Measurements from ENCODE around the gene LCN9. TPM values are rescaled to one million over a fixed set of nuclear protein-coding genes. Genes with fewer than 3 reads are reported as not detected.
"Not testable (repeated sequence)": the region's sequence is repeated elsewhere in the genome, so short reads cannot be mapped to it uniquely, and the experiment has no call there.

The LCN9 gene
- total RNA-seq, 1 donor from 2014 or later, result not detected

DNA sequence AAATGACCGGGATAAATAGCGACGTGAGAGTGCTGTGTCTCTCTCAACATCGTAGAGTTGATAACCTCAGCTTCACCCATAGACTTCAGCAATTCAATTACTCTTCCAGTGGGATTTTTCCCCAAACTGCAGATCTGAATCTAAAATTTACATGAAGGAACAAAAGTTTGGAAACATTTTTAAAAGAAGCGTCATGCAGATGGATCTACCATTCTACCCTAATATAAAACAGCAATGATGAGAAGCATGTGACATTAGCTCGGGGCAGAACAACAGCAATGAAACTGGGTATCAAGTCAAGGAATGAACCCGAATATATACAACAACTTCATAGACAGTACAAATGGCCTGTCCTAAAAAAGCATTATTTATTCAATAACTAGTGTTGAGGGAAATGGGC is 42.6 kb upstream of the LCN9 start:
- TF ChIP-seq, protein P1, sequence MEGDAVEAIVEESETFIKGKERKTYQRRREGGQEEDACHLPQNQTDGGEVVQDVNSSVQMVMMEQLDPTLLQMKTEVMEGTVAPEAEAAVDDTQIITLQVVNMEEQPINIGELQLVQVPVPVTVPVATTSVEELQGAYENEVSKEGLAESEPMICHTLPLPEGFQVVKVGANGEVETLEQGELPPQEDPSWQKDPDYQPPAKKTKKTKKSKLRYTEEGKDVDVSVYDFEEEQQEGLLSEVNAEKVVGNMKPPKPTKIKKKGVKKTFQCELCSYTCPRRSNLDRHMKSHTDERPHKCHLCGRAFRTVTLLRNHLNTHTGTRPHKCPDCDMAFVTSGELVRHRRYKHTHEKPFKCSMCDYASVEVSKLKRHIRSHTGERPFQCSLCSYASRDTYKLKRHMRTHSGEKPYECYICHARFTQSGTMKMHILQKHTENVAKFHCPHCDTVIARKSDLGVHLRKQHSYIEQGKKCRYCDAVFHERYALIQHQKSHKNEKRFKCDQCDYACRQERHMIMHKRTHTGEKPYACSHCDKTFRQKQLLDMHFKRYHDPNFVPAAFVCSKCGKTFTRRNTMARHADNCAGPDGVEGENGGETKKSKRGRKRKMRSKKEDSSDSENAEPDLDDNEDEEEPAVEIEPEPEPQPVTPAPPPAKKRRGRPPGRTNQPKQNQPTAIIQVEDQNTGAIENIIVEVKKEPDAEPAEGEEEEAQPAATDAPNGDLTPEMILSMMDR (IDR thresholded peaks at IDR 0.05; ENCODE audit: borderline replicate concordance), result no peak
- Histone ChIP-seq H3K9me3 (replicated peaks) (no peaks in the 10 kb centered on the region), H3K27me3 (ENCODE audit: low read depth) (peaks cover 87% of the 10 kb centered on the region), H3K36me3 (no peaks in the 10 kb centered on the region), H3K27ac (replicated peaks) (no peak overlapping the region), H3K4me1 (no peaks in the 10 kb centered on the region), H3K4me3 (no peak overlapping the region)
- intact Hi-C loops (cut with micrococcal nuclease), result no loop called here
- no peak for DNase-seq

- intact Hi-C loops (cut with micrococcal nuclease), result no loop called here
- H3K36me3 ChIP-seq, result no peaks in the 10 kb centered on the region
- H3K27me3 ChIP-seq (ENCODE audit: low read depth), result peaks cover 78% of the 10 kb centered on the region
- no peak for DNase-seq
- H3K9me3 ChIP-seq (replicated peaks), result peaks cover 19% of the 10 kb centered on the region
- TF ChIP-seq, protein P1 (IDR thresholded peaks at IDR 0.05; ENCODE audit: borderline replicate concordance), result no peak
- no peaks in the 10 kb centered on the region for H3K4me1 ChIP-seq
- H3K27ac ChIP-seq (replicated peaks), result no peak overlapping the region
- no peak overlapping the region for H3K4me3 ChIP-seq
Measured at GRCh38 chr9:135622415-135623020, 40.6 kb upstream of the LCN9 start.

DNA sequence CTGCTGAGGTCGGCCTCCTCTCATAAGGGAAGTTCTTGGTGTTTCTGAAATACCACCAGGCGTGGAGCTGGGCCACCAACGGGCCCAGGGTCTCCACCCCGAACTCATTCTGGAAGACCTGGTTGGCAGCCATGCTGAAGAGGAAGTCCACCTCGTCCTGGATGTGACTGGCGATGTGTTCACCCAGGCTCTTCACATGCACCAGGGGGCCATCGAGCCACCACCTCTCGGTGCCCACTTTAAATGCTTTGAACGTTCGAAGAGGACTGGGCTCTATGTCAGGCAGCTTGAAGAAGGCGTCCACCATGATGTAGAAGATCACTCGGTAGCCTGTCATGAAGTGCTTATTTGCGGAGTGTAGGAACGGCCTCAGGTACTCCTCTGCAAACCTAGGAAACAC is 38.8 kb upstream of the LCN9 start:
- no peak for DNase-seq
- TF ChIP-seq, protein P1 (IDR thresholded peaks at IDR 0.05; ENCODE audit: borderline replicate concordance), result no peak

GRCh38 chr9:135632841-135633240 is 30.3 kb upstream of the LCN9 start:
- intact Hi-C loops (cut with micrococcal nuclease), result no loop called here
- peaks cover 18% of the 10 kb centered on the region for H3K9me3 ChIP-seq (replicated peaks)
- H3K27me3 ChIP-seq (ENCODE audit: low read depth), result peaks cover 64% of the 10 kb centered on the region
- TF ChIP-seq, protein P1 (IDR thresholded peaks at IDR 0.05; ENCODE audit: borderline replicate concordance), result no peak
- DNase-seq, result no peak
- H3K36me3 ChIP-seq, result no peaks in the 10 kb centered on the region
- no peak overlapping the region for H3K27ac ChIP-seq (replicated peaks)
- H3K4me1 ChIP-seq, result no peaks in the 10 kb centered on the region
- H3K4me3 ChIP-seq, result no peak overlapping the region

More for the DNA sequence above, 38.8 kb upstream of the LCN9 start:
- Histone ChIP-seq H3K4me3 (no peak overlapping the region), H3K27ac (replicated peaks) (no peak overlapping the region), H3K36me3 (no peaks in the 10 kb centered on the region), H3K4me1 (no peaks in the 10 kb centered on the region), H3K9me3 (replicated peaks) (peaks cover 34% of the 10 kb centered on the region), H3K27me3 (ENCODE audit: low read depth) (peaks cover 61% of the 10 kb centered on the region)
- intact Hi-C loops (cut with micrococcal nuclease), result no loop called here

DNA sequence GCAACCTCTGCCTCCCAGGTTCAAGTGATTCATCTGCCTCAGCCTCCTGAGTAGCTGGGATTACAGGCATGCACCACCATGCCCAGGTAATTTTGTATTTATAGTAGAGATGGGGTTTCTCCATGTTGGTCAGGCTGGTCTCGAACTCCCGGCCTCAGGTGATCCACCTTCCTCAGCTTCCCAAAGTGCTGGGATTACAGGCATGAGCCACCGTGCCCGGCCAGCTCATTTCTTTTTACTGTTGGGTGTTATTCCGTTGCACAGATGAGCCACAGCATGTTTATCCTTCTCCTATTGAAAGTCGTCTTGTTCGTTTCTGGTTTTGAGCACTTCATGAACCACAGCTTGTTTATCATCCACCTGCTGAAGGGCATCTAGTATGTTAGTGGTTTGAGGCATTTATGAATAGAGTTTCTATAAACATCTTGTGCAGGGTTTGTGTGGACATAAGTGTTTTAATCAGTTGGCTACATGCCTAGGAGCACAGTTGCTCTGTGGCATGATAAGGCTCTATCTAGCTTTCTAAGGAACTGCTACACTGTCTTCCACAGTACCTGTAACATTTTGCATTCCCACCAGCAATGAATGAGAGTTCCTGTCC is 26.1 kb upstream of the LCN9 start:
- H3K9me3 ChIP-seq (replicated peaks); H3K27ac ChIP-seq (replicated peaks); H3K4me1 ChIP-seq; H3K36me3 ChIP-seq; intact Hi-C loops (cut with micrococcal nuclease); H3K4me3 ChIP-seq; DNase-seq: not testable (repeated sequence)
- peaks cover 98% of the 10 kb centered on the region for H3K27me3 ChIP-seq (ENCODE audit: low read depth)

GRCh38 chr9:135639196-135639595 is 23.9 kb upstream of the LCN9 start, which contains the start of gene GLT6D1:
Gene GLT6D1, minus strand, starts transcription at chr9:135639540. Its CDS starts 353 bp downstream, at chr9:135639187.
- Histone ChIP-seq H3K4me3 (no peak within 1 kb of the TSS), H3K27me3 (ENCODE audit: low read depth) (peaks cover 78% of the 10 kb centered on the region), H3K4me1 (no peaks in the 10 kb centered on the region), H3K27ac (replicated peaks) (no peak within 1 kb of the TSS), H3K36me3 (no peaks in the 10 kb centered on the region), H3K9me3 (replicated peaks) (peaks cover 9% of the 10 kb centered on the region)
- TF ChIP-seq, protein P1 (IDR thresholded peaks at IDR 0.05; ENCODE audit: borderline replicate concordance), result no peak
- intact Hi-C loops (cut with micrococcal nuclease), result no loop called here
- no peak for DNase-seq
